CD4-positive, alpha-beta T cell (primary cell): ENCODE results near the gene SRM. TPM values are rescaled to one million over a fixed set of nuclear protein-coding genes. Genes with fewer than 3 reads are reported as not detected.

Experiments
- ATAC-seq: fragments of 200-7000 bp; cut with Tn5 transposase; one replicate; pipeline ENCODE4 v1.10.0; 2022; ENCODE audit warnings: mild to moderate bottlenecking; ENCODE audit not compliant: poor library complexity
- CTCF ChIA-PET: fragments of 350-600 bp; sonication (Branson Sonifier 250); formaldehyde crosslinking; loops from one replicate; lab custom pipeline; 2021; ENCODE audit warnings: antibody characterized with exemption, inconsistent platforms; lab: Charles Lee
- POLR2A ChIA-PET: fragments of 350-600 bp; sonication (Branson Sonifier 250); formaldehyde crosslinking; loops from one replicate; lab custom pipeline; 2021; ENCODE audit warnings: antibody characterized with exemption, inconsistent platforms; lab: Charles Lee
- DNase-seq, 14 experiments: peaks; one replicate each; pipeline ENCODE4 v3.0.0-alpha.2; 2013 to 2020; ENCODE audit warnings: mixed read lengths in 2 of 14
- H3K27ac ChIP-seq, 2 donors: one replicate each; pipeline versions ENCODE4 v1.5.1 to v1.7.0; 2013; ENCODE audit warnings: low read length in 2 of 2, low read depth in 1 of 2, mild to moderate bottlenecking in 1 of 2
- H3K27me3 ChIP-seq, 2 experiments: 1 replicate in 1 of 2; 2 replicates in 1 of 2; pipeline versions ENCODE4 v1.6.1 to v1.7.0; 2013; ENCODE audit warnings: low read length in 2 of 2, control low read depth in 1 of 2, mild to moderate bottlenecking in 1 of 2, moderate library complexity in 1 of 2; ENCODE audit not compliant: insufficient read depth in 2 of 2, control insufficient read depth in 1 of 2
- H3K36me3 ChIP-seq: one replicate; pipeline ENCODE4 v1.6.1; 2013; ENCODE audit warnings: low read length, control low read depth; ENCODE audit not compliant: insufficient read depth
- H3K4me1 ChIP-seq: one replicate; pipeline ENCODE4 v1.6.1; 2013; ENCODE audit warnings: low read length, control low read depth; ENCODE audit not compliant: insufficient read depth
- H3K4me3 ChIP-seq: one replicate; pipeline ENCODE4 v1.5.1; 2013; ENCODE audit warnings: mild to moderate bottlenecking, low read length, moderate library complexity
- H3K9me3 ChIP-seq, 2 experiments: 1 replicate in 1 of 2; 2 replicates in 1 of 2; pipeline versions ENCODE4 v1.6.1 to v1.7.0; 2013; ENCODE audit warnings: low read length in 2 of 2, mild to moderate bottlenecking in 2 of 2, control low read depth in 1 of 2, moderate library complexity in 1 of 2; ENCODE audit not compliant: control insufficient read depth in 1 of 2, insufficient read depth in 1 of 2
- H3K27ac Mint-ChIP-seq: one replicate; pipeline ENCODE4 v1.8.0; 2020; ENCODE audit warnings: mixed read lengths
- H3K27me3 Mint-ChIP-seq: one replicate; pipeline ENCODE4 v1.8.0; 2021; ENCODE audit warnings: mixed read lengths
- H3K36me3 Mint-ChIP-seq: one replicate; pipeline ENCODE4 v1.8.0; 2021; ENCODE audit warnings: low read depth, mixed read lengths
- H3K4me1 Mint-ChIP-seq: one replicate; pipeline ENCODE4 v1.8.0; 2021; ENCODE audit warnings: low read depth, mixed read lengths
- H3K4me3 Mint-ChIP-seq: one replicate; pipeline ENCODE4 v1.8.0; 2020; ENCODE audit warnings: mild to moderate bottlenecking, mixed read lengths
- H3K9me3 Mint-ChIP-seq: one replicate; pipeline ENCODE4 v1.8.0; 2020; ENCODE audit warnings: mixed read lengths
- intact Hi-C, 2 experiments: fragments of 100-400 bp; cut with DNase I in 1 of 2; cut with micrococcal nuclease in 1 of 2; formaldehyde crosslinking; loops; one replicate each; pipeline versions ENCODE4 v1.15.1 to v1.9.0; 2023 to 2025; cut with DNase I, micrococcal nuclease
- total RNA-seq, 174 experiments: library from RNA in 2 of 174; stranded (reverse) in 2 of 174; gene quantifications; one replicate each; pipeline ENCODE4 v1.2.3 and lab custom pipeline; 2021 to 2026
- TF ChIP-seq, protein P1 (sequence below): fragments of 200-600 bp; IDR thresholded peaks from one replicate; pipeline ENCODE4 v1.8.0; 2022; ENCODE audit warnings: antibody characterized with exemption, mild to moderate bottlenecking

The SRM gene
- total RNA-seq, 2 experiments from 2014 or later: 21.2 to 24.8 TPM

DNA sequence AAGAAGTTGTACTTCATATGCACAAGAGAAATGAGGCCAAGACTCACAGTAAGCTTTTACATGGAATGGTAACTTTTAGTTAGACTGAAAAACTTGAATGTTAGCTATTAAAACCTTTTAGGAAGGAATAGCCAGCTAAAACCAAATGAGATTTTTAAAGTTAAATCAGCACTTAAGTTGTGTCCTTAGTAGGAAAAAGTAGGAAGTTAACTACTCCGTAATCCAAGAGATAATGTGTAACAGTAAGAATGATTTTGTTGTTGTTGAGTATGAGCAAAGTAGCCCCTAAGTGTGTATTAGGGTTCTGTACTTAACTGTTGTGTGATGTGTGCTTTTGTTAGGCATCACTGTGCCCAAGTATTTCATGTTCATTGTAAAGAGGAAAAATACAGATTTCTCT lies 34.2 kb downstream of the SRM start:
- H3K9me3 Mint-ChIP-seq: no peaks in the 10 kb centered on the region
- no peak overlapping the region for H3K27ac ChIP-seq
- TF ChIP-seq, protein P1, sequence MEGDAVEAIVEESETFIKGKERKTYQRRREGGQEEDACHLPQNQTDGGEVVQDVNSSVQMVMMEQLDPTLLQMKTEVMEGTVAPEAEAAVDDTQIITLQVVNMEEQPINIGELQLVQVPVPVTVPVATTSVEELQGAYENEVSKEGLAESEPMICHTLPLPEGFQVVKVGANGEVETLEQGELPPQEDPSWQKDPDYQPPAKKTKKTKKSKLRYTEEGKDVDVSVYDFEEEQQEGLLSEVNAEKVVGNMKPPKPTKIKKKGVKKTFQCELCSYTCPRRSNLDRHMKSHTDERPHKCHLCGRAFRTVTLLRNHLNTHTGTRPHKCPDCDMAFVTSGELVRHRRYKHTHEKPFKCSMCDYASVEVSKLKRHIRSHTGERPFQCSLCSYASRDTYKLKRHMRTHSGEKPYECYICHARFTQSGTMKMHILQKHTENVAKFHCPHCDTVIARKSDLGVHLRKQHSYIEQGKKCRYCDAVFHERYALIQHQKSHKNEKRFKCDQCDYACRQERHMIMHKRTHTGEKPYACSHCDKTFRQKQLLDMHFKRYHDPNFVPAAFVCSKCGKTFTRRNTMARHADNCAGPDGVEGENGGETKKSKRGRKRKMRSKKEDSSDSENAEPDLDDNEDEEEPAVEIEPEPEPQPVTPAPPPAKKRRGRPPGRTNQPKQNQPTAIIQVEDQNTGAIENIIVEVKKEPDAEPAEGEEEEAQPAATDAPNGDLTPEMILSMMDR: no peak
- peaks cover 39% of the 10 kb centered on the region for H3K4me1 Mint-ChIP-seq
- DNase-seq (no peak), ATAC-seq (no peak)
- intact Hi-C loops: no loop called here
- ChIA-PET POLR2A (no interaction called here), CTCF (interaction anchor here (2.0 kb wide), 1 partner anchor 12 kb away, joined by 8 read pairs; no protein-coding TSS in a partner anchor)
- no peaks in the 10 kb centered on the region for H3K27me3 ChIP-seq
- H3K36me3 ChIP-seq: peaks cover 66% of the 10 kb centered on the region
- no peak overlapping the region for H3K4me3 ChIP-seq
- no peak overlapping the region for H3K4me3 Mint-ChIP-seq
- no peaks in the 10 kb centered on the region for H3K27me3 Mint-ChIP-seq
- H3K27ac Mint-ChIP-seq: peak overlapping the region; percentile 14
- peaks cover 87% of the 10 kb centered on the region for H3K36me3 Mint-ChIP-seq
- no peaks in the 10 kb centered on the region for H3K4me1 ChIP-seq
- H3K9me3 ChIP-seq: no peaks in the 10 kb centered on the region

DNA sequence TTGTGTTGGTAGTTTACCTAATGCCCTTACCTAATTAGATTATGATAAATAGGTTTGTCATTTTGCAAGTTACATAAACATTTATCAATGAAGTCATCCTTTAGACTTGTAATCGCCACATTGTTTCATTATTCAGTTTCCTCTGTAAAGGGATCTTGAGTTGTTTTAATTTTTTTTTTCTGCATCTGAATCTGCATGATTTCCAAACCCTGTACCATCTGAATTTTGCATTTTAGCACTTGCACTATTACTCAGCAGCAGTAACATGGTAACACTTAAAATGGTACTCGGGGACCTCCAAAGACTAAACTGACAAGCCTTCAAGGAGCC lies 35.0 kb downstream of the SRM start:
- ATAC-seq (no peak), DNase-seq (no peak)
- CTCF ChIA-PET: interaction anchor here (2.0 kb wide), 1 partner anchor 13 kb away, joined by 8 read pairs; no protein-coding TSS in a partner anchor
- H3K4me1 Mint-ChIP-seq: peaks cover 37% of the 10 kb centered on the region
- POLR2A ChIA-PET: no interaction called here
- H3K9me3 ChIP-seq: no peaks in the 10 kb centered on the region
- H3K27ac ChIP-seq: no peak overlapping the region
- H3K27ac Mint-ChIP-seq: no peak overlapping the region
- H3K36me3 ChIP-seq: peaks cover 71% of the 10 kb centered on the region
- H3K27me3 Mint-ChIP-seq: no peaks in the 10 kb centered on the region
- no peaks in the 10 kb centered on the region for H3K27me3 ChIP-seq
- intact Hi-C loops: no loop called here
- H3K9me3 Mint-ChIP-seq: no peaks in the 10 kb centered on the region
- no peak overlapping the region for H3K4me3 Mint-ChIP-seq
- no peaks in the 10 kb centered on the region for H3K4me1 ChIP-seq
- H3K4me3 ChIP-seq: no peak overlapping the region
- TF ChIP-seq, protein P1: no peak
- peaks cover 87% of the 10 kb centered on the region for H3K36me3 Mint-ChIP-seq

DNA sequence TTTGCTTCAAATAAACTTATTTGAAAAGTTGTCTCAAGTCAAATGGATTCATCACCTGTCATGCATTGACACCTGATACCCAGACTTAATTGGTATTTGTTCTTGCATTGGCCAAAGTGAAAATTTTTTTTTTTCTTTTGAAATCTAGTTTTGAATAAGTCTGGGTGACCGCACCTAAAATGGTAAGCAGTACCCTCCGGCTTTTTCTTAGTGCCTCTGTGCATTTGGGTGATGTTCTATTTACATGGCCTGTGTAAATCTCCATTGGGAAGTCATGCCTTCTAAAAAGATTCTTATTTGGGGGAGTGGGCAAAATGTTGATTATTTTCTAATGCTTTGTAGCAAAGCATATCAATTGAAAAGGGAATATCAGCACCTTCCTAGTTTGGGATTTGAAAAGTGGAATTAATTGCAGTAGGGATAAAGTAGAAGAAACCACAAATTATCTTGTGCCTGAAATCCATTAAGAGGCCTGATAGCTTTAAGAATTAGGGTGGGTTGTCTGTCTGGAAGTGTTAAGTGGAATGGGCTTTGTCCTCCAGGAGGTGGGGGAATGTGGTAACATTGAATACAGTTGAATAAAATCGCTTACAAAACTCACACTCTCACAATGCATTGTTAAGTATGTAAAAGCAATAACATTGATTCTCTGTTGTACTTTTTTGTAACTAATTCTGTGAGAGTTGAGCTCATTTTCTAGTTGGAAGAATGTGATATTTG lies 35.5 kb downstream of the SRM start:
- Histone ChIP-seq H3K4me1 (no peaks in the 10 kb centered on the region), H3K9me3 (no peaks in the 10 kb centered on the region), H3K36me3 (peaks cover 74% of the 10 kb centered on the region), H3K4me3 (no peak overlapping the region), H3K27ac (no peak overlapping the region), H3K27me3 (no peaks in the 10 kb centered on the region)
- ChIA-PET CTCF (interaction anchor here (2.0 kb wide), 1 partner anchor 13 kb away, joined by 8 read pairs; no protein-coding TSS in a partner anchor), POLR2A (no interaction called here)
- Mint-ChIP-seq H3K9me3 (no peaks in the 10 kb centered on the region), H3K36me3 (peaks cover 87% of the 10 kb centered on the region), H3K27ac (no peak overlapping the region), H3K4me3 (no peak overlapping the region), H3K27me3 (no peaks in the 10 kb centered on the region), H3K4me1 (peaks cover 37% of the 10 kb centered on the region)
- DNase-seq (no peak), ATAC-seq (no peak)
- intact Hi-C loops: no loop called here
- TF ChIP-seq, protein P1: no peak
